HepG2 (cell line): Measurements from ENCODE around the gene ANO9. TPM values are rescaled to one million over a fixed set of nuclear protein-coding genes. Genes with fewer than 3 reads are reported as not detected.

Source experiments
- ATAC-seq: fragments of 200-7000 bp; cut with Tn5 transposase; 3 replicates; pipeline ENCODE4 v1.9.1; 2020; ENCODE audit warnings: mild to moderate bottlenecking, moderate library complexity
- BruUV-seq: library from RNA; stranded (reverse); fragments of 400-500 nt; replicated peaks from 2 replicates; lab custom pipeline; 2021; lab: Mats Ljungman, UMichigan
- CTCF ChIA-PET: fragments of 300-600 bp; formaldehyde crosslinking; extraction: SDS; loops from one replicate; lab custom pipeline; 2021; ENCODE audit warnings: low total read pairs, inconsistent platforms, low intra/inter-chr PET ratio; lab: Yijun Ruan, JAX
- POLR2A ChIA-PET: fragments of 350-600 bp; sonication (Branson Sonifier 250); formaldehyde crosslinking; loops from one replicate; lab custom pipeline; 2020; ENCODE audit warnings: antibody characterized with exemption, inconsistent platforms; lab: Yijun Ruan, JAX
- DNase-seq: peaks from one replicate; pipeline ENCODE4 v3.0.0-alpha.2; 2015; ENCODE audit warnings: low spot score
- FAIRE-seq: peaks from 3 replicates; lab custom pipeline; 2011; peaks lifted over from hg19 to GRCh38; lab: Jason Lieb, UNC
- H2AFZ ChIP-seq: one replicate; pipeline ENCODE4 v1.6.1; 2011; ENCODE audit warnings: low read length, inconsistent platforms
- H3K27ac ChIP-seq: fragments of 300-600 bp; 3 replicates; pipeline ENCODE4 v1.8.0; 2011; ENCODE audit warnings: mixed run types, mild to moderate bottlenecking, mixed read lengths, low read length, inconsistent platforms; ENCODE audit not compliant: insufficient read depth; ENCODE audit errors: extremely low read length
- H3K27me3 ChIP-seq, 2 experiments: fragments of 200-600 bp in 1 of 2; 2 replicates in 1 of 2; 3 replicates in 1 of 2; pipeline versions ENCODE4 v1.6.0 to v1.8.0; 2011; ENCODE audit warnings: low read length in 2 of 2, mild to moderate bottlenecking in 2 of 2, moderate library complexity in 2 of 2, inconsistent platforms in 1 of 2; ENCODE audit not compliant: insufficient read depth in 2 of 2, control insufficient read depth in 1 of 2
- H3K36me3 ChIP-seq, 2 experiments: fragments of 200-600 bp in 1 of 2; replicated peaks in 1 of 2; 2 replicates in 1 of 2; 3 replicates in 1 of 2; pipeline versions ENCODE4 v1.5.1 to v1.8.0; 2011; ENCODE audit warnings: low read length in 2 of 2, inconsistent platforms in 1 of 2; ENCODE audit not compliant: insufficient read depth in 2 of 2, control insufficient read depth in 1 of 2
- H3K4me1 ChIP-seq: 2 replicates; pipeline ENCODE4 v1.5.1; 2012; ENCODE audit warnings: low read length, inconsistent platforms; ENCODE audit not compliant: insufficient read depth
- H3K4me2 ChIP-seq: 2 replicates; pipeline ENCODE4 v1.6.0; 2011; ENCODE audit warnings: low read depth, low read length, inconsistent platforms
- H3K4me3 ChIP-seq, 3 experiments: fragments of 200-600 bp in 1 of 3; sonication (generic), shearing (Covaris generic) in 1 of 3; replicated peaks in 1 of 3; 2 replicates each; pipeline ENCODE4 v1.5.1; 2011 to 2016; ENCODE audit warnings: low read length in 3 of 3, inconsistent platforms in 2 of 3, low read depth in 2 of 3, mild to moderate bottlenecking in 2 of 3, control low read depth in 1 of 3, mixed read lengths in 1 of 3; ENCODE audit not compliant: insufficient read depth in 1 of 3
- H3K79me2 ChIP-seq: one replicate; pipeline ENCODE4 v1.6.1; 2011; ENCODE audit warnings: low read length, inconsistent platforms; ENCODE audit not compliant: insufficient read depth
- H3K9ac ChIP-seq: 2 replicates; pipeline ENCODE4 v1.6.0; 2011; ENCODE audit warnings: mild to moderate bottlenecking, low read depth, low read length, inconsistent platforms; ENCODE audit not compliant: insufficient read depth
- H3K9me3 ChIP-seq: 2 replicates; pipeline ENCODE4 v1.5.1; 2012; ENCODE audit warnings: mild to moderate bottlenecking, low read length
- H4K20me1 ChIP-seq: 2 replicates; pipeline ENCODE4 v1.6.0; 2011; ENCODE audit warnings: inconsistent platforms, mild to moderate bottlenecking, low read length, moderate library complexity; ENCODE audit not compliant: insufficient read depth
- CSRNP2 ChIP-seq: sonication (generic); formaldehyde crosslinking; conservative IDR thresholded peaks from 2 replicates; pipeline ENCODE4 v1.8.0; 2022; ENCODE audit warnings: low read depth, missing genetic modification reagents
- ELF4 ChIP-seq: sonication (generic); formaldehyde crosslinking; IDR thresholded peaks from 2 replicates; pipeline ENCODE4 v1.5.0; 2020; ENCODE audit warnings: missing genetic modification reagents, mild to moderate bottlenecking, moderate library complexity, borderline replicate concordance
- ISL2 ChIP-seq: sonication (generic); formaldehyde crosslinking; IDR thresholded peaks from 2 replicates; pipeline ENCODE4 v1.5.0; 2020; ENCODE audit warnings: missing genetic modification reagents
- JDP2 ChIP-seq: sonication (generic); formaldehyde crosslinking; IDR thresholded peaks from 2 replicates; pipeline ENCODE4 v1.8.1; 2022; ENCODE audit warnings: missing genetic modification reagents, borderline replicate concordance
- KLF16 ChIP-seq, 2 experiments: sonication (generic) in 1 of 2; formaldehyde crosslinking in 1 of 2; IDR thresholded peaks; 2 replicates each; pipeline versions ENCODE4 v1.6.1 to v1.8.0; 2016 to 2023; ENCODE audit warnings: missing genetic modification reagents in 2 of 2, missing compliant biosample characterization in 1 of 2
- SP140L ChIP-seq: sonication (generic); formaldehyde crosslinking; IDR thresholded peaks from 2 replicates; pipeline ENCODE4 v1.4.0; 2020; ENCODE audit warnings: missing genetic modification reagents, borderline replicate concordance
- SPEN ChIP-seq: sonication (generic); formaldehyde crosslinking; IDR thresholded peaks from 2 replicates; pipeline ENCODE4 v1.5.1; 2020; ENCODE audit warnings: low read depth, mild to moderate bottlenecking, missing genetic modification reagents
- ZBTB1 ChIP-seq: sonication (generic); formaldehyde crosslinking; IDR thresholded peaks from 2 replicates; pipeline ENCODE4 v1.4.0; 2020; ENCODE audit warnings: missing genetic modification reagents, borderline replicate concordance
- ZNF253 ChIP-seq: sonication (generic); formaldehyde crosslinking; IDR thresholded peaks from 2 replicates; pipeline ENCODE4 v1.8.0; 2022; ENCODE audit warnings: mild to moderate bottlenecking, missing genetic modification reagents, borderline replicate concordance
- ZNF792 ChIP-seq: IDR thresholded peaks from 2 replicates; pipeline ENCODE4 v1.6.1; 2016
- ZSCAN29 ChIP-seq: sonication (generic); formaldehyde crosslinking; conservative IDR thresholded peaks from 2 replicates; pipeline ENCODE4 v1.4.0; 2020; ENCODE audit warnings: mild to moderate bottlenecking, missing genetic modification reagents
- WGBS: methylation state at CpG from one replicate; pipeline ENCODE4 v1.1.6; 2017; ENCODE audit warnings: low lambda C conversion rate; 5-methylcytosine and 5-hydroxymethylcytosine counted together
- in situ Hi-C: cut with HindIII; loops from 2 replicates; pipeline ENCODE4 v1.10.0; 2017; ENCODE audit warnings: low pct_unique_long_range_greater_than_20kb; ENCODE audit not compliant: extremely low pct_ligation_motif_present
- intact Hi-C: fragments of 100-400 bp; cut with micrococcal nuclease; formaldehyde crosslinking; loops from one replicate; pipeline ENCODE4 v1.10.0; 2022; ENCODE audit not compliant: unreplicated experiment
- polyA plus RNA-seq, 8 experiments: library from polyadenylated mRNA; depleted of rRNA in 3 of 8; stranded (reverse) in 7 of 8; unstranded in 1 of 8; fragments of >200 nt; fragmentation: Illumina TruSeq in 4 of 8; extraction: Trizol in 4 of 8; gene quantifications; 2 replicates each; pipeline versions ENCODE4 v1.2.1 to v1.2.3, GENCODE V29; 2011 to 2016; ENCODE audit warnings: low read depth in 4 of 8, missing spikeins in 1 of 8, mixed read lengths in 1 of 8; ENCODE audit not compliant: insufficient read depth in 1 of 8
- total RNA-seq, 5 experiments: library from RNA; depleted of rRNA; stranded (reverse); fragments of >200 nt; fragmentation: Illumina TruSeq; extraction: Trizol; gene quantifications; 2 replicates each; pipeline ENCODE4 v1.2.3, GENCODE V29; 2016; ENCODE audit warnings: low read depth in 1 of 5
- TF ChIP-seq, protein P1 (sequence below): sonication (generic); formaldehyde crosslinking; IDR thresholded peaks from 2 replicates; pipeline ENCODE4 v1.5.0; 2020; ENCODE audit warnings: mild to moderate bottlenecking, missing genetic modification reagents, borderline replicate concordance

ANO9 gene
- total and polyA plus RNA-seq, 2 of the 13 experiments (the other 11 are each of a cell fraction or from before 2014, with no cell fraction given), result 8.9 to 14.3 TPM

DNA sequence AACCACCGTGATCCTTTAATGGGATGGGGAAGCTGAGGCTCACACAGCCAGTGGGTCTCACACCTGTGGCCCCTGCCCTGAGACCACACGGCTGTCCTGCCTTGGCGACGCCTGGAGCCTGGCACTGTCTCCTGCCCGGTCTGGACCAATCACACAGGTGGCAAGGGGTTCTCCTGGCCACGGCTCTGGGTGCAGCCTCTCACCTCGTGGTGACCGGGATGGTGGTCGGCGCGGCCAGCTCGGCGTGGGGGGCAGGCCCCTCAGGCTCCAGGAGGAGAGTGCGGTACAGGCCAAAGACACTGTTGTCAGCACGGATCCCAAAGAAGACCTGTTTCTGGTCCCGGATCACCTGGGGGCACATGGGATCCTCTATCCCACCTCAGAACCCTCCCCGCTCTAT lies 8.7 kb downstream of the ANO9 start:
- Histone ChIP-seq H3K9me3 (no peaks in the 10 kb centered on the region), H3K4me3 (no peak overlapping the region), H3K9ac (no peak overlapping the region), H3K4me2 (no peak overlapping the region), H3K79me2 (no peaks in the 10 kb centered on the region), H3K27me3 (no peaks in the 10 kb centered on the region), H2AFZ (no peak overlapping the region), H3K27ac (no peak overlapping the region), H3K4me1 (no peaks in the 10 kb centered on the region), H4K20me1 (no peaks in the 10 kb centered on the region), H3K36me3 (no peaks in the 10 kb centered on the region)
- FAIRE-seq (no peak), ATAC-seq (no peak), DNase-seq (no peak)
- BruUV-seq, result no TSS peak
- CTCF ChIA-PET, result no interaction called here
- POLR2A ChIA-PET, result no interaction called here
- TF ChIP-seq ZSCAN29 (no peak), ISL2 (CRISPR knock-in tag) (no peak)
- in situ Hi-C loops, result no loop called here
- 94% methylated on average over 14 of the region's 17 CpGs for whole genome bisulfite sequencing
- intact Hi-C loops, result no loop called here

DNA sequence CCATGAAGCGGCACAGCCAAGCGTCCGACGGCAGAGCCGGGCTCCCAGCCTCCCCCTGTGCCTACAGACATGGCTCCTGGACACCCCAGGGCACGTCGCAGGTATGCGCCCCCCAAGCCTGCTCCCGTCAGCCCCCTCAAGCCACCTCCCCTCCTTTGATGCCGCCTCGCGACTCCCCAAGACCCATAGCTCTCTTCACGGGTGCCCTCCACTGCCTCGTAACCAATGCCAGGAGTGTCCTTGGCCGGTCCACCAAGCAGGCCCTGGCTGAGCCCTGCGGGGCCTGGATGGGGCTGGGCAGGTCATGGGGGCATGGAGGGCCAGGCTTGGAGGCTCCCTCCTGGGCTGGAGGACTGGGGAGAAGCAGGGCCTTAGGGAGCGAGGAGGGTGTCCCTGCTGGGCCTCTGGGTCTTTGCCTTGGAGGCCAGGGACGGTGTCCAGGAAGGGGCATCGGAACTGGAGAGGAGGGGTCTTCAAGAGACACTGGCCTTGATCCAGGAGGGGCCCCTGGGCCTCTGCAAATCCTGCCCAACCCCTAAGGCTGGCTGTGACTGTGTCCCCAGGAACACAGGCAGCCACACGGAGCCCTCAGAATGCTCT lies 9.2 kb downstream of the ANO9 start:
- H3K4me1 ChIP-seq, result no peaks in the 10 kb centered on the region
- no peak overlapping the region for H2AFZ ChIP-seq
- H4K20me1 ChIP-seq, result no peaks in the 10 kb centered on the region
- POLR2A ChIA-PET, result no interaction called here
- H3K27me3 ChIP-seq, result no peaks in the 10 kb centered on the region
- peak; percentile 9; the same call in 1 of the 3 replicates for ATAC-seq
- no peak overlapping the region for H3K27ac ChIP-seq
- no peak for DNase-seq
- H3K36me3 ChIP-seq, result no peaks in the 10 kb centered on the region
- FAIRE-seq, result no peak
- no peak overlapping the region for H3K9ac ChIP-seq
- no peaks in the 10 kb centered on the region for H3K9me3 ChIP-seq
- CTCF ChIA-PET, result no interaction called here
- intact Hi-C loops (no loop called here), in situ Hi-C loops (no loop called here)
- BruUV-seq, result no TSS peak
- no peak overlapping the region for H3K4me3 ChIP-seq
- 100% methylated on average over 15 of the region's 20 CpGs for WGBS
- H3K4me2 ChIP-seq, result no peak overlapping the region
- no peaks in the 10 kb centered on the region for H3K79me2 ChIP-seq
- TF ChIP-seq SP140L (CRISPR knock-in tag) (no peak), JDP2 (CRISPR knock-in tag) (no peak), ELF4 (no peak), CSRNP2 (no peak), SPEN (CRISPR knock-in tag) (no peak), ZBTB1 (CRISPR knock-in tag) (no peak), ZNF253 (no peak), KLF16 (CRISPR knock-in tag; IDR thresholded peaks at IDR 0.05) (no peak), ZNF792 (CRISPR knock-in tag) (no peak)
- TF ChIP-seq, protein P1, sequence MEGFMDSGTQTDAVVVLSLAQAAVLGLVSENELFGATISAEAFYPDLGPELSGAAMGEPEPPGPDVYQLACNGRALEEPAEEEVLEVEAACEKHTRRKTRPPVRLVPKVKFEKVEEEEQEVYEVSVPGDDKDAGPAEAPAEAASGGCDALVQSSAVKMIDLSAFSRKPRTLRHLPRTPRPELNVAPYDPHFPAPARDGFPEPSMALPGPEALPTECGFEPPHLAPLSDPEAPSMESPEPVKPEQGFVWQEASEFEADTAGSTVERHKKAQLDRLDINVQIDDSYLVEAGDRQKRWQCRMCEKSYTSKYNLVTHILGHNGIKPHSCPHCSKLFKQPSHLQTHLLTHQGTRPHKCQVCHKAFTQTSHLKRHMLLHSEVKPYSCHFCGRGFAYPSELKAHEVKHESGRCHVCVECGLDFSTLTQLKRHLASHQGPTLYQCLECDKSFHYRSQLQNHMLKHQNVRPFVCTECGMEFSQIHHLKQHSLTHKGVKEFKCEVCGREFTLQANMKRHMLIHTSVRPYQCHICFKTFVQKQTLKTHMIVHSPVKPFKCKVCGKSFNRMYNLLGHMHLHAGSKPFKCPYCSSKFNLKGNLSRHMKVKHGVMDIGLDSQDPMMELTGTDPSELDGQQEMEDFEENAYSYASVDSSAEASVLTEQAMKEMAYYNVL (CRISPR knock-in tag), result no peak
